Activated T-cell treated with anti-CD3 and anti-CD28 coated beads, Interleukin-2, amount 50 U/mL, for 48 hours (primary cell): ENCODE results near the gene ANKAR.
A peak's percentile ranks its signal among the peaks of the same experiment; 100 is the strongest.
"Not testable (repeated sequence)": the region's sequence is repeated elsewhere in the genome, so short reads cannot be mapped to it uniquely, and the experiment has no call there.

Source experiments
- DNase-seq, 2 experiments: peaks; one replicate each; pipeline ENCODE4 v3.0.0-alpha.2; 2020

ANKAR gene

GRCh38 chr2:189674374-189675112 lies at the start of gene ANKAR:
Gene ANKAR (plus strand): TSS chr2:189674670. CDS start chr2:189676491, 1,821 bp downstream.
- DNase-seq: peak; percentile 87 to 91

GRCh38 chr2:189625636-189626035 lies 48.8 kb upstream of the ANKAR start:
- DNase-seq: no peak

GRCh38 chr2:189627789-189628188 lies 46.7 kb upstream of the ANKAR start:
- no peak for DNase-seq

GRCh38 chr2:189628817-189629530 lies 45.5 kb upstream of the ANKAR start:
- DNase-seq: no peak

- DNase-seq: no peak
Observed at GRCh38 chr2:189629531-189630453, 44.7 kb upstream of the ANKAR start.

GRCh38 chr2:189631849-189632248 lies 42.6 kb upstream of the ANKAR start:
- no peak for DNase-seq

GRCh38 chr2:189633392-189633811 lies 41.1 kb upstream of the ANKAR start:
- no peak for DNase-seq

- DNase-seq: no peak
Observed at GRCh38 chr2:189635353-189635752, 39.1 kb upstream of the ANKAR start.

GRCh38 chr2:189638301-189639006 lies 36.0 kb upstream of the ANKAR start:
- no peak for DNase-seq

GRCh38 chr2:189639007-189639609 lies 35.4 kb upstream of the ANKAR start:
- no peak for DNase-seq

GRCh38 chr2:189641002-189641401 lies 33.5 kb upstream of the ANKAR start:
- DNase-seq: no peak

- peak; percentile 44 to 55 for DNase-seq
Observed at GRCh38 chr2:189641590-189641989, 32.9 kb upstream of the ANKAR start.

GRCh38 chr2:189646521-189646920 lies 27.9 kb upstream of the ANKAR start:
- DNase-seq: no peak

- no peak for DNase-seq
Observed at GRCh38 chr2:189648846-189649509, 25.5 kb upstream of the ANKAR start.

- no peak for DNase-seq
Observed at GRCh38 chr2:189651284-189651683, 23.2 kb upstream of the ANKAR start.

GRCh38 chr2:189653464-189653863 lies 21.0 kb upstream of the ANKAR start:
- DNase-seq: not testable (repeated sequence)

GRCh38 chr2:189654641-189655040 lies 19.8 kb upstream of the ANKAR start:
- DNase-seq: no peak

GRCh38 chr2:189657867-189658266 lies 16.6 kb upstream of the ANKAR start:
- DNase-seq: peak in 1 of 2 experiments; percentile 57

GRCh38 chr2:189658306-189659212 lies 15.9 kb upstream of the ANKAR start:
- DNase-seq: no peak

GRCh38 chr2:189659734-189660133 lies 14.7 kb upstream of the ANKAR start:
- no peak for DNase-seq

GRCh38 chr2:189660803-189661147 lies 13.7 kb upstream of the ANKAR start:
- DNase-seq: no peak
